NB4 (cell line): Measurements from ENCODE around the gene CLEC18C.
"Not testable (repeated sequence)": the region's sequence is repeated elsewhere in the genome, so short reads cannot be mapped to it uniquely, and the experiment has no call there.

Source experiments
- DNase-seq: peaks from one replicate; pipeline ENCODE4 v3.0.0; 2010; ENCODE audit warnings: low read depth
- H3K4me3 ChIP-seq: one replicate; pipeline ENCODE4 v1.5.1; 2011; ENCODE audit warnings: mild to moderate bottlenecking, low read depth, low read length, moderate library complexity
- MYC ChIP-seq: IDR thresholded peaks from 2 replicates; pipeline ENCODE4 v1.6.1; 2011; ENCODE audit warnings: low read depth, low read length
- POLR2A ChIP-seq: IDR thresholded peaks from 2 replicates; pipeline ENCODE4 v1.6.1; 2011; ENCODE audit warnings: mild to moderate bottlenecking; ENCODE audit not compliant: insufficient read length; ENCODE audit errors: extremely low read depth
- TF ChIP-seq, protein P1 (sequence below): IDR thresholded peaks from 2 replicates; pipeline ENCODE4 v1.6.1; 2011; ENCODE audit warnings: low read depth, low read length
- TF ChIP-seq, protein P2 (sequence below): IDR thresholded peaks from one replicate; pipeline ENCODE4 v1.5.1; 2012; ENCODE audit warnings: low read depth, low read length

The CLEC18C gene

DNA sequence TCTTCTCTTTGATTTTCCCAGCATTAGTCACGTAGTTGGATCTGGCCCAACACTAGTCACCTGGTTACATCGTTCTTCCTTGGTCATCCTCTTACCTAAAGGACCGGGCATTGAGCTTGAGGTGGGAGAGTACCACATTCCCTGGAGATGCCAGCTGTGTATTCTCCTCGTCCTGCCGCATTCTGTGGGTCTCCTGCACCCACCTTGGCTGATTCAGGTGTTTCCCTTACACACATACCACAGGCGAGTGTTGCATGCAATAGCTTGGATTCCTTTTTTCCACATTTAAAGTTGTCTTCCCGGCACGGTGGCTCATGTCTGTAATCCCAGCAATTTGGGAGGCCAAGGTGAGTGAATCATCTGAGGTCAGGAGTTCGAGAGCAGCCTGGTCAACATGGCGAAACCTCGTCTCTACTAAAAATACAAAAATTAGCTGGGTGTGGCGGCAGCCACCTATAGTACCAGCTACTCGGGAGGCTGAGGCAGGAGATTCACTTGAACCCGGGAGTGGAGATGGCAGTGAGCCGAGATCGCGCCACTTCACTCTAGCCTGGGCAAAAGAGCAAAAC, 21.6 kb upstream of the CLEC18C start:
- H3K4me3 ChIP-seq: no peak overlapping the region
- TF ChIP-seq, protein P1, sequence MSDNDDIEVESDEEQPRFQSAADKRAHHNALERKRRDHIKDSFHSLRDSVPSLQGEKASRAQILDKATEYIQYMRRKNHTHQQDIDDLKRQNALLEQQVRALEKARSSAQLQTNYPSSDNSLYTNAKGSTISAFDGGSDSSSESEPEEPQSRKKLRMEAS: no peak
- TF ChIP-seq MYC: no peak
- no peak for DNase-seq

DNA sequence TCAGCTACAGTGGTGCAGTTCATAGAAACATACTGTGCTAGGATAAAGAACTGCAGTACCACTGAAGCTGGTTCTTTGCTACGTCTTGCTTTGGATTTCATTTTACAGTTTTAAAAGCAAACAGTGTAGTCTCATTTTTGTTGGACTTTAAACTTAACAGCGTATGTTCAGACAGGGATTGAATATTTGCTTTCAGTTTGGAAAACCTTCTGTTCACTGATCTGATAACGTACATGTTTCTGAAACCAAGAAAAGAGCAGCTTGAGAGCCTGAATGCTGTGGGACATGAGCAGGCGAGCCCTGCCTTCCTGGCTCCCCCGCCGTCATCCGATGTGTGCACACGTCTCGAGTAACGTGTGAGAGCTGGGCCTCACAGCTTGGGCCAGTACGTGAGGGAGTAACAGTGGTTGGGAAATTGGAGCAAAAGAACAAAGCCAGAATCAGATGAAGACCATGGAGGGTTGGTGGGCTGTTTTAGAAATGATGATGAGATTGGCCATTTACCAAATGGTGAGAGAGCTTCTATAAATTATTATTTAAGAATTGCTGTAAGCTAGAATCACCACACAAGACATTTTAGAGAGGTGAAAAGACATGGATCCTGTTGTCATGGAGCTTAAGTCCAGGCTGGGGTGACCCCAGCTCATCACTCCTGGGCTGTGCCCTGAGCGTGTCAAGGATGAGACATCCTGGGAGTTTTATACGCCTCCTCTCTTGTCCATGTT, 20.8 kb upstream of the CLEC18C start:
- TF ChIP-seq POLR2A (no peak), MYC (no peak)
- TF ChIP-seq, protein P1: no peak
- TF ChIP-seq, protein P2, sequence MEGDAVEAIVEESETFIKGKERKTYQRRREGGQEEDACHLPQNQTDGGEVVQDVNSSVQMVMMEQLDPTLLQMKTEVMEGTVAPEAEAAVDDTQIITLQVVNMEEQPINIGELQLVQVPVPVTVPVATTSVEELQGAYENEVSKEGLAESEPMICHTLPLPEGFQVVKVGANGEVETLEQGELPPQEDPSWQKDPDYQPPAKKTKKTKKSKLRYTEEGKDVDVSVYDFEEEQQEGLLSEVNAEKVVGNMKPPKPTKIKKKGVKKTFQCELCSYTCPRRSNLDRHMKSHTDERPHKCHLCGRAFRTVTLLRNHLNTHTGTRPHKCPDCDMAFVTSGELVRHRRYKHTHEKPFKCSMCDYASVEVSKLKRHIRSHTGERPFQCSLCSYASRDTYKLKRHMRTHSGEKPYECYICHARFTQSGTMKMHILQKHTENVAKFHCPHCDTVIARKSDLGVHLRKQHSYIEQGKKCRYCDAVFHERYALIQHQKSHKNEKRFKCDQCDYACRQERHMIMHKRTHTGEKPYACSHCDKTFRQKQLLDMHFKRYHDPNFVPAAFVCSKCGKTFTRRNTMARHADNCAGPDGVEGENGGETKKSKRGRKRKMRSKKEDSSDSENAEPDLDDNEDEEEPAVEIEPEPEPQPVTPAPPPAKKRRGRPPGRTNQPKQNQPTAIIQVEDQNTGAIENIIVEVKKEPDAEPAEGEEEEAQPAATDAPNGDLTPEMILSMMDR: no peak
- H3K4me3 ChIP-seq: no peak overlapping the region
- no peak for DNase-seq

DNA sequence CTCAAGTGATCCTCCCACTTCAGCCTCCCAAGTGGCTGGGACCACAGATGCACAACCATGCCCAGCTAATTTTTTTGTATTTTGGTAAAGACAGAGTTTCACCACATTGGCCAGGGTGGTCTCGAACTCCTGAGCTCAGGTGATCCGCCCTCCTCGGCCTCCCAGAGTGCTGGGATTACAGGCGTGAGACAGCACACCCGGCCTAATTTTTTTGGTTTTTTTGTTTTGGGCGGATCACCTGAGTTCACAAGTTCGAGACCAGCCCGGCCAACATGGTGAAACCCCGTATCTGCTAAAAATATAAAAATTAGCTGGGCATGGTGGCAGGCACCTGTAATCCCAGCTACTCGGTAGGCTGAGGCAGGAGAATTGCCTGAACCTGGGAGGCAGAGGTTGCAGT, 18.9 kb upstream of the CLEC18C start:
- DNase-seq, H3K4me3 ChIP-seq: not testable (repeated sequence)

DNA sequence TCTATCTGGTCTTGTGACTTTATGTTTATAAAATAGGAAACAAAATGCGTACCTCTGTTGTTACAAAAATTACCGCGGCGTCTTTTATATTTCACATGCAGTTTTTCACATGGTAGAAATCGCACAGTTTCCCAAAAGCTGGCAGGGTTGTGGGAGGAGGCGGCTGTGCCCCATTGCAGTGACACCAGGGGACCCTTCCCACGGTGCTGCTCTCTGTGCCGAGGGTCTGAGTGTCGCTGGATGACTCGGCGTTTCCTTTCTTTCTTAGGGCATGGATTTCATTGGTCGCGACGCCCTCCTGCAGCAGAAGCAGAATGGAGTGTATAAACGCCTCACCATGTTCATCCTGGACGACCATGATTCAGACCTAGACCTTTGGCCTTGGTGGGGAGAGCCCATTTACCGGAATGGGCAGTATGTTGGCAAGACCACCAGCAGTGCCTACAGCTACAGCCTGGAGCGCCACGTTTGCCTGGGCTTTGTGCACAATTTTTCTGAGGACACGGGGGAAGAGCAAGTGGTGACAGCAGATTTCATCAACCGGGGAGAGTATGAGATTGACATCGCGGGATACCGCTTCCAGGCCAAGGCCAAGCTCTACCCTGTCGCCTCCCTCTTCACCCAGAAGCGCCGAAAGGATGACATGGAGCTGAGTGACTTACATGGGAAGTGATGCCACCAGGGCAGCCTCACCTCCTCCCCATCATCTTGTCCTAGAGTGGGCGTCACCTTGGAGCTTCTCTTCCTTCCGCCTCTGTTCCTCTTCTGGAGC, 17.2 kb upstream of the CLEC18C start:
- TF ChIP-seq, protein P2: no peak
- TF ChIP-seq, protein P1: no peak
- TF ChIP-seq MYC (no peak), POLR2A (no peak)
- no peak overlapping the region for H3K4me3 ChIP-seq
- DNase-seq: no peak

DNA sequence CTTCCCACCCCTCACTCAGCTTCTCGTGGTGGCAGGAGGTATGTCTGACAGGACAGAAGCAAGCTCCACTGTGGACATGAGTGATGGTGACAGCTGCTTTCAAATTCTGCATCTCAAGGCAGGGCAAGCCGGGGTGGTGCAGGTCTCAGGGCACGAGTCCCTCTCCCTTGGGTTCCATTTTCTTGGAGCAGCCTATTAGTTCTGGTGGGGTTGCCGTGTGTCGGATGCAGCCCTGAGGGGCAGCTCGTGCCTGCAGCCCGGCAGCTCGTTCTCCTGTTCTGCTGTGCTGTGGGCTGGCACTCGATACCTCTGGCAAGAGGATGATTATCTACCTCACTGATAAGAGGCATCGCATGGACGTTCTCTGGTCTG, 16.5 kb upstream of the CLEC18C start:
- H3K4me3 ChIP-seq: no peak overlapping the region
- DNase-seq: no peak

DNA sequence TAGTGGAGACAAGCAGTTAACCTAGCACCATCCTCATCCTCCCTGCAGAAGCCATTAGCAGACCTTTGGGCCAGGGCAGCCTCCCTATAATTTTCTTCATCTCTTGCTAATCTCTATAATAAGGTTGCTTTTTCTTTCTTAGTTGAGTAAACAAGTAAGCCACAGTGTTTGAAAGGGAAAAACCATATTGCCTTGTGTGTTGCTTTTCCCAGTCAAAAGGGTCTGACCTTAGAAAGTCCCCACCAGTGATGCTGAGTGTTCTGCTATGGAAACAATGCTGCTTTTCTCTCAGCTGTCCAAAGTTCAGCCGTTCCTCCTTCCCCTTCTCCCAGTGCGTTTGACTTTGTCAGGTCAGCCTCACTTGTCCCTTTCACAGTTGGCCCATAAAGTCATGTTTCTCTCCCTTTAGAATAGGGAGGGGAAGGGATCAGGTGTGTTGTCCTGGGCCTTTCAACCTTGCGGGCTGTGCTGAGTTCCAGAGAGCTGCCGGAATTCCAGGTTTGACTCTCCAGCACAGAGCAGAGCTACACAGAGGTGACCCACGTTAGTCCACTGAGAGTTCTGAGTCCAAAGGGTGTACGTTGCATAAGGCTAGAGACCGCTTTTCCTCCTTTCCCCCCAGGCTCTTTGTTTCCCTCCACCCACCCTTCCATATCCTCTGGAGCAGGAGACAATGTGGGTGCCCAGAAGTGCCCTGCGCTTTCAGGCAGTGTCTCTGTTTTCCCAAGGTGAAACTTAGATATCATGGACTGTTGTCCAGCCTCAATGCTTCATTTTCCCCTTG, 15.9 kb upstream of the CLEC18C start:
- no peak overlapping the region for H3K4me3 ChIP-seq
- TF ChIP-seq MYC (no peak), POLR2A (no peak)
- TF ChIP-seq, protein P1: no peak
- TF ChIP-seq, protein P2: no peak
- no peak for DNase-seq

More for the DNA sequence above, 16.5 kb upstream of the CLEC18C start:
- TF ChIP-seq, protein P2: no peak
- TF ChIP-seq MYC (no peak), POLR2A (no peak)
- TF ChIP-seq, protein P1: no peak
